Endometrial microvascular endothelial cells (primary cell): ENCODE measurements around the gene HINT3. TPM values are rescaled to one million over a fixed set of nuclear protein-coding genes. Genes with fewer than 3 reads are reported as not detected.
"Not testable (repeated sequence)": the region's sequence is repeated elsewhere in the genome, so short reads cannot be mapped to it uniquely, and the experiment has no call there.

Source experiments
- in situ Hi-C: cut with HindIII; loops from 2 replicates; pipeline ENCODE4 v1.10.0; 2017; ENCODE audit warnings: low sequenced_read_pairs, low pct_unique_long_range_greater_than_20kb; ENCODE audit errors: inconsistent ontology term
- total RNA-seq: library from RNA; depleted of rRNA; stranded (reverse); fragments of >200 nt; gene quantifications from one replicate; pipeline ENCODE4 v1.2.3, GENCODE V29; 2015; ENCODE audit errors: inconsistent ontology term

Gene HINT3
- total RNA-seq, 1 donor from 2014 or later = 16.7 TPM

- in situ Hi-C loops = no loop called here
Measured at GRCh38 chr6:125987026-125987617, 30.6 kb downstream of the HINT3 start.

- in situ Hi-C loops = no loop called here
Measured at GRCh38 chr6:125988280-125988679, 31.7 kb downstream of the HINT3 start.

- in situ Hi-C loops = no loop called here
Measured at GRCh38 chr6:125989631-125990030, 33.1 kb downstream of the HINT3 start.

- in situ Hi-C loops = no loop called here
Measured at GRCh38 chr6:125991653-125992052, 35.1 kb downstream of the HINT3 start.

- in situ Hi-C loops = no loop called here
Measured at GRCh38 chr6:125994670-125995488, 38.3 kb downstream of the HINT3 start.

GRCh38 chr6:125995972-125996580 lies 39.5 kb downstream of the HINT3 start:
- in situ Hi-C loops = no loop called here

GRCh38 chr6:126002755-126003679 lies 46.4 kb downstream of the HINT3 start:
- in situ Hi-C loops = no loop called here

GRCh38 chr6:126007800-126008199 lies 51.2 kb downstream of the HINT3 start:
- in situ Hi-C loops = no loop called here

GRCh38 chr6:126010040-126010439 lies 53.5 kb downstream of the HINT3 start:
- in situ Hi-C loops = no loop called here

GRCh38 chr6:126015863-126016262 lies 59.3 kb downstream of the HINT3 start:
- in situ Hi-C loops = no loop called here

- in situ Hi-C loops = no loop called here
Measured at GRCh38 chr6:126016591-126016990, 60.0 kb downstream of the HINT3 start.

- in situ Hi-C loops = no loop called here
Measured at GRCh38 chr6:126017668-126018067, 61.1 kb downstream of the HINT3 start.

GRCh38 chr6:126020305-126021050 lies 63.9 kb downstream of the HINT3 start:
- in situ Hi-C loops = no loop called here

- in situ Hi-C loops = not testable (repeated sequence)
Measured at GRCh38 chr6:126023474-126023873, 66.9 kb downstream of the HINT3 start.

GRCh38 chr6:126026001-126026400 lies 69.4 kb downstream of the HINT3 start:
- in situ Hi-C loops = no loop called here

GRCh38 chr6:126027601-126028000 lies 71.0 kb downstream of the HINT3 start:
- in situ Hi-C loops = no loop called here
